Heart right ventricle (tissue), 16 donors: ENCODE data around the gene ZKSCAN4. TPM values are rescaled to one million over a fixed set of nuclear protein-coding genes. Genes with fewer than 3 reads are reported as not detected.

Source experiments
- ATAC-seq, 8 donors: fragments of 200-7000 bp; cut with Tn5 transposase; one replicate each; pipeline ENCODE4 v1.9.1; 2020; ENCODE audit warnings: mild to moderate bottlenecking in 8 of 8, moderate library complexity in 8 of 8, moderate number of reproducible peaks in 1 of 8
- DNase-seq, 2 donors: peaks; one replicate each; pipeline ENCODE4 v3.0.0-alpha.2; 2020
- H3K27ac ChIP-seq, 10 donors: fragments of 200-600 bp; sonication (generic) in 2 of 10; one replicate each; pipeline versions ENCODE4 v1.5.0 to v1.8.0; 2020 to 2022; ENCODE audit warnings: mild to moderate bottlenecking in 3 of 10
- H3K27me3 ChIP-seq, 7 donors: fragments of 200-600 bp; one replicate each; pipeline ENCODE4 v1.8.0; 2021 to 2022; ENCODE audit warnings: mild to moderate bottlenecking in 2 of 7
- H3K36me3 ChIP-seq, 9 donors: fragments of 200-600 bp; sonication (generic) in 1 of 9; one replicate each; pipeline versions ENCODE4 v1.5.0 to v1.8.0; 2020 to 2022; ENCODE audit warnings: mild to moderate bottlenecking in 2 of 9
- H3K4me1 ChIP-seq, 9 donors: fragments of 200-600 bp; sonication (generic) in 1 of 9; one replicate each; pipeline versions ENCODE4 v1.5.0 to v1.8.0; 2020 to 2022; ENCODE audit warnings: mild to moderate bottlenecking in 4 of 9
- H3K4me3 ChIP-seq, 10 donors: fragments of 200-600 bp; sonication (generic) in 2 of 10; one replicate each; pipeline versions ENCODE4 v1.5.0 to v1.8.0; 2020 to 2022; ENCODE audit warnings: mild to moderate bottlenecking in 7 of 10, moderate library complexity in 2 of 10
- H3K9me3 ChIP-seq, 11 donors: fragments of 200-600 bp in 10 of 11; sonication (generic) in 2 of 11; one replicate each; pipeline versions ENCODE4 v1.5.0 to v1.8.0; 2013 to 2022; ENCODE audit warnings: mild to moderate bottlenecking in 2 of 11, control low read depth in 1 of 11, moderate library complexity in 1 of 11
- CTCF ChIP-seq, 9 donors: fragments of 200-600 bp; sonication (generic) in 2 of 9; IDR thresholded peaks; one replicate each; pipeline versions ENCODE4 v1.5.0 to v1.8.0; 2021 to 2022; ENCODE audit warnings: antibody characterized with exemption in 9 of 9, mild to moderate bottlenecking in 5 of 9, moderate library complexity in 1 of 9
- WGBS, 2 donors: extraction: QIAGEN DNeasy Blood & Tissue Kit; methylation state at CpG; one replicate each; pipeline ENCODE4 v1.1.7; 2013; ENCODE audit warnings: inconsistent platforms in 1 of 2; 5-methylcytosine and 5-hydroxymethylcytosine counted together
- intact Hi-C, 10 donors: fragments of 100-400 bp; cut with DNase I; formaldehyde crosslinking; loops; one replicate each; pipeline versions ENCODE4 v1.11.1 to v1.14.2; 2022
- polyA plus RNA-seq, 2 donors: library from polyadenylated mRNA; stranded (reverse); fragments of 200-250 nt; gene quantifications; one replicate each; pipeline ENCODE4 v1.2.3, GENCODE V29; 2013
- total RNA-seq, 10 donors: library from RNA; stranded (reverse); fragmentation: NEBNext Ultra II Directional in 3 of 10; extraction: Animal tissue kit (Norgen Biotek cat#: 25700) in 3 of 10; gene quantifications; one replicate each; pipeline versions ENCODE4 v1.2.1 to v1.2.4, GENCODE V29; 2021 to 2023
- donor health status: Arrhythmogenic right ventricular cardiomyopathy.
- donor health status: ischemic (EF 13 %, LVEDD 7.1; RV severe dilation, severe dysfunction).
- donor health status: healthy with polysubstance abuse.
- donor health status: DM: no; HTN: yes; CAD: no.
- donor health status: DM: no; HTN: no; CAD: no.
- donor health status: ischemic (EF 25% LVEDD 6.9; RV normal size, moderate dysfunction).
- donor health status: ischemic (EF 25% LVEDD 5.7; RV mildly dilated, moderate dysfunction).
- donor health status: healthy.
- donor health status: DM: yes; HTN: yes; CAD: no.
- donor health status: Ischemic cardiomyopathy.
- donor health status: ischemic (EF 35%, LVEDD 5.7; RV mildly dilated, moderate dysfunction).
- donor health status: nonischemic (EF 11% LVEDD 7.7; RV severe dilation, severe dysfunction).
- donor health status: DM: yes; HTN: yes; CAD: no.
- donor health status: PGD.
- donor health status: ischemic (EF 29% LVEDD 5.4; RV normal size, mild dysfunction).
- donor health status: nonischemic (EF 23%, LVEDD 6.1; RV moderate dilation, normal function).

ZKSCAN4 gene
- total and polyA plus RNA-seq, 12 donors = 0.55 to 3.6 (median 2.5) TPM

- Histone ChIP-seq H3K4me1 (peaks cover 3 to 33% (median 12%) of the 10 kb centered on the region in 9 donors), H3K36me3 (no peaks in the 10 kb centered on the region), H3K9me3 (peaks cover 0 to 30% (median 17%) of the 10 kb centered on the region in 11 donors), H3K4me3 (no peak overlapping the region), H3K27me3 (no peaks in the 10 kb centered on the region), H3K27ac (no peak overlapping the region)
- WGBS, 2 donors = 0% methylated on average over 1 of the region's 1 CpG
- no peak for TF ChIP-seq CTCF (IDR thresholded peaks at IDR 0.05)
- ATAC-seq = no peak
- DNase-seq = no peak
- intact Hi-C loops = loop anchor here in 5 of 10 donors (10.0 kb wide), 2 partner anchors 98 to 122 kb away; no protein-coding TSS in a partner anchor
Measured at GRCh38 chr6:28257042-28257441, 5.0 kb upstream of the ZKSCAN4 start.

GRCh38 chr6:28254121-28254519 is 2.1 kb upstream of the ZKSCAN4 start:
- peaks cover 0 to 8% (median 0%) of the 10 kb centered on the region in 11 donors for H3K9me3 ChIP-seq
- WGBS, 2 donors = 76 to 77% methylated on average over 1 of the region's 1 CpG
- no peak for ATAC-seq
- peak overlapping the region in 1 of 10 donors; percentile 87 for H3K27ac ChIP-seq
- intact Hi-C loops = loop anchor here in 6 of 10 donors (5.0 to 10.0 kb wide), 4 partner anchors 37 to 119 kb away; no protein-coding TSS in a partner anchor
- no peaks in the 10 kb centered on the region for H3K27me3 ChIP-seq
- DNase-seq = no peak
- no peak overlapping the region for H3K4me3 ChIP-seq
- peaks cover 0 to 7% (median 0%) of the 10 kb centered on the region in 9 donors for H3K36me3 ChIP-seq
- peaks cover 9 to 42% (median 24%) of the 10 kb centered on the region in 9 donors for H3K4me1 ChIP-seq
- no peak for TF ChIP-seq CTCF (IDR thresholded peaks at IDR 0.05)

- ATAC-seq = peak; percentile 13 to 48 (median 46)
- 0% methylated on average over 25 of the region's 25 CpGs for WGBS, 2 donors
- DNase-seq = no peak
- H3K4me3 ChIP-seq = peak overlapping the region; percentile 59 to 98 (median 89)
- H3K36me3 ChIP-seq = peaks cover 0 to 32% (median 10%) of the 10 kb centered on the region in 9 donors
- H3K27ac ChIP-seq = peak overlapping the region in 9 of 10 donors; percentile 28 to 87 (median 68)
- no peak for TF ChIP-seq CTCF (IDR thresholded peaks at IDR 0.05)
- H3K4me1 ChIP-seq = peaks cover 9 to 36% (median 22%) of the 10 kb centered on the region in 9 donors
- intact Hi-C loops = loop anchor here in 6 of 10 donors (1.0 to 10.0 kb wide), 5 partner anchors 15 to 117 kb away; no protein-coding TSS in a partner anchor
- H3K9me3 ChIP-seq = no peaks in the 10 kb centered on the region
- no peaks in the 10 kb centered on the region for H3K27me3 ChIP-seq
Measured at GRCh38 chr6:28251661-28252008, 434 bp downstream of the ZKSCAN4 start.

DNA sequence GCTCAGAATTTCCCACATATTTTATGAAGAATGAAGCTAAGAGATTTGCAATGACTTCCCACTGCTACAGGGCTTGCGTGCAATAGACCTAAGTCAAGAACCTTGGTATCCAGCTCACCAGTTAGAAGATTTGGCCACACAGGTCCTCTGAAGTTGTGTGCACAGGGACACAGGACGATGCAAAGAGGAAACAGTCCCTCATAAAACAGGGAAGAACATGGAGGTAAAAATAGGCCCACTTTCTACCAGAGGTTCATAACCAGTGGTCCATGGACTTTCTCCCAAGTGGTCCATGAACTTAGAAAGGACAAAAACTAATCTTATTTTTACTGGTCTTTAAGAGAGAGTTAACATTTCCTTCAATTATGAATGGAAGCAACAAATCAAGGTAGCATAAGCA is 1.3 kb downstream of the ZKSCAN4 start:
- WGBS, 2 donors = 79 to 83% methylated on average over 2 of the region's 2 CpGs
- intact Hi-C loops = loop anchor here in 6 of 10 donors (5.0 to 10.0 kb wide), 4 partner anchors 33 to 116 kb away; no protein-coding TSS in a partner anchor

More for the DNA sequence above, 1.3 kb downstream of the ZKSCAN4 start:
- Histone ChIP-seq H3K36me3 (peaks cover 0 to 40% (median 16%) of the 10 kb centered on the region in 9 donors), H3K27ac (no peak overlapping the region), H3K27me3 (no peaks in the 10 kb centered on the region), H3K4me1 (peaks cover 9 to 36% (median 22%) of the 10 kb centered on the region in 9 donors), H3K9me3 (no peaks in the 10 kb centered on the region), H3K4me3 (peak overlapping the region in 8 of 10 donors; percentile 74 to 98 (median 90))
- TF ChIP-seq CTCF (IDR thresholded peaks at IDR 0.05) = no peak
- DNase-seq (no peak), ATAC-seq (no peak)
